Stimulated activated CD4-positive, alpha-beta T cell treated with anti-CD3 and anti-CD28 coated beads, Interleukin-2, amount 100 ng/mL, for 24 hours (primary cell): Measurements from ENCODE around the gene TTC3.

Experiments
- DNase-seq, 2 donors: peaks; one replicate each; pipeline ENCODE4 v3.0.0-alpha.2; 2020

TTC3 gene

DNA sequence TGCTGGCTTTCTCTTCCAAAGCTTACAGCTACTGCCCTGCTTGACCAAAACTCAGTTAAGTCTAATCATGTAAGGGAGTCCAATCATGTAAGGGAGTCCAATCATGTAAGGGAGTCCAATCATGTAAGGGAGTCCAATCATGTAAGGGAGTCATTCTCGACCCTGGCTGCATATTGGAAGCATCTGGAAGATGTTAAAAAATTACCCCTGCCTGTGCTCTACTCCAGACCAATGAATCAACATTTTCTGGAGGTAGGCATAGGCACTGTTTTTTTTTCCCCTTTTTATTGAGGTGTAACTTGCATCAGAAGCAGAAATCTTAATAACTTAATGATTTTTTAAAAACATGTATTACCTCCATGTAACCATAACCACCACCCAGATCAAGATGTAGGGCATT is 9.6 kb upstream of the TTC3 start:
- DNase-seq, result no peak

DNA sequence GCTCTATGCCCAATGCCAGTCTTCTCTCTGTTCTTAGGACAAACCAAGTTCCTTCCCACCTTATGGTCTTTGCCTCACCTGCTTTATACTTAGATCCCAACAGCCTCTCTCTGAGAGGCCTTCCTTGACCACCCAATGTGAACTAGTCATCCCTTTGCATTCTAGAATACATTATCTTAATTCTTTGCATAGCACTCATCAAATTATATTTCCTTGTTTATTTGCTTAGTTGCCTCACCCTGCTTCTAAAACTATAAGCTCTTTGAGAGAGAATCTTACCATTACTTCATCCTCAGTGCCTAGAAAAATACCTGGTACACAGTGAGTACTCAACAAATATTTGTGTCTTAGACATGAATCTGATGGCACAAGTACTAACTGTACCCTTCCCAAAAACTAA is 8.2 kb upstream of the TTC3 start:
- DNase-seq, result no peak

DNA sequence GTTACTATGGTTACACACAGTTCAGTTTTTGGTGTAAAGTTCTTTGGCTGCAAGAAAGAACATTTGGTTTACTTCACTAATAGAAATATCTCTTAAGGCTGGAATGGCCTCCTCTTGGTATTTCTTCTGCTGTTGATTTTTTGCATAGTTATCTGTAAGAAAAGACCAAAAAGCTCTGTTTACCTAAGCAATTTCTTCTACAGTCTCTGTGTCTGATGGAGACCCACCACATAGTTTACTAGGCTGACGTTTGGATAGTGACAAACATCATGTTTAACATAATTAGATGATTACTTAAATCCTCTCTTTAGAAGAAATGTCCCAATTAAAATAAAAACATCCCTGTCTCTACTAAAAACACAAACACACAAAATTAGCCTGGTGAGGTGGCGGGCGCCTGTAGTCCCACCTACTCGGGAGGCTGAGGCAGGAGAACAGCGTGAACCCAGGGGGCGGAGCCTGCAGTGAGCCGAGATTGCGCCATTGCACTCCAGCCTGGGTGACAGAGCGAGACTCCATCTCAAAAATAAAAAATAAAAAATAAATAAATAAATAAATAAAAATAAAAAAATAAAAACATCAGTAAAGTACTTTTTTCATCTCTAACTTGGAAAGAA is 7.4 kb upstream of the TTC3 start:
- no peak for DNase-seq

DNA sequence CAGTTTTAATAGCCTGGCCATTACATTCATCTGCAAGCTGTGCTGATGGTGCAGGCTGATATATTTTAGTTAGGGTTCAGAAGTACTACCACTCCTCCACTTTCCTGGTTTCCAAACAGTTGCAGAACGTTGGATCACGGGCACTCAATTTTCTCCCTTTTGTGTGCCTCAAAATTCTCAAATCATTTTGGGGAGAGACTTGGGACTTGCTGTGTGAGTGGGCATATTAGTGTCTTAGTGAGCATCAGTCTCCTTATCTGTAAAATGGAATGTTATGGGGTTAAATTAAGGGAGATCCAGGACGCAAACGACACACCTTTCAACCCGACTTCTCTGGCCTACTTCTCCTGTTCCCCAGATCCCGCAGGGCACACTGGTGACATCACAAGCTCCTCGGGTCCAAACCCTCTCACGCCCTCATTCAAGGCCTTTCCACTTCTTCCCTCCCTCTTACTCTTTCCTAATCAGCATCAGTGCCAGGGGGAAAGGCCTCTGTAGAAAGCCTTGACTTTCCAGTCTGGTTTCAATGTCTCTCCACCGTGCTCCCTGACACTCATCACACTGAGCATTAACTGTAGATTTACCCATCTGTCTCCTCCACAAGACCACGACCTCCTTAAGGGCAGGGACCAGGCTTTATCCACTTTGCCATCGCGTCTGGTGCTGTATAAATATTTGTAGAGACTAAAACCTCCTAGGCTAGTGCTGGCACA is 1.3 kb upstream of the TTC3 start:
- DNase-seq, result peak in 1 of 2 donors; percentile 28

DNA sequence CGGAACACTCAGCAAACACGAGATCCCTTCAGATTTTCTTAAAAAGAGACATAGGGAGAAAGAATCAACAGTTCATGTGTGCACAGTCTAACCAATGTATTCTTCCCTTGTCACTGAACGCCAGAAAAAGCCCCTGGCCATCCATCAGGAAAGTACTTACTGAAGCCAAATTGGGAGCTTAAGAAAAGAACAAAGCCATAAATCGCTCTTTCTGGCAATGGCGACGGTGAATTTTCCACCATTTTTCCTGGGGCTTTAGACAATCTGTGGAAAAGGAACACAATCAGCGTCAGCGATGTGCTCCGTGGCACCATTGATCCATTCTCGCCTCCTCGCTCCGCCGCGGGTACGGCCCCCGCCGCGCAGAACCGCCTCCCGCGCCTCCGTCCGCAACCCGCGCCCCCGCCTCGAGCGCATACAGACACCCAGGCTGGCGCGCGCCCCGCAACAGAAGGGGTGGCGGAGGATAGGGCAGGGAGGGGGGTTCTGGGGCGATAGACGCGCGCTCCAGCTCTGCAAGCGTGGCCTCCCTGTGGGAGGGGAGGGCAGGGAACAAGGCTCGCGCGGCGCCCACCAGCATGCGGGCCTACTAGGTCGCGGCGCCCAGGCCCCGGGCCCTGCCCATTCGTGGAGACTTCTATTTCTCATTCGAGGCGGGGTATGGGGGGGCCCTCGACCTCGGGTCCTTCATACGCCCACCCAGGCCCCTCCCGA is 623 bp upstream of the TTC3 start:
- DNase-seq, result peak; percentile 70 to 74

DNA sequence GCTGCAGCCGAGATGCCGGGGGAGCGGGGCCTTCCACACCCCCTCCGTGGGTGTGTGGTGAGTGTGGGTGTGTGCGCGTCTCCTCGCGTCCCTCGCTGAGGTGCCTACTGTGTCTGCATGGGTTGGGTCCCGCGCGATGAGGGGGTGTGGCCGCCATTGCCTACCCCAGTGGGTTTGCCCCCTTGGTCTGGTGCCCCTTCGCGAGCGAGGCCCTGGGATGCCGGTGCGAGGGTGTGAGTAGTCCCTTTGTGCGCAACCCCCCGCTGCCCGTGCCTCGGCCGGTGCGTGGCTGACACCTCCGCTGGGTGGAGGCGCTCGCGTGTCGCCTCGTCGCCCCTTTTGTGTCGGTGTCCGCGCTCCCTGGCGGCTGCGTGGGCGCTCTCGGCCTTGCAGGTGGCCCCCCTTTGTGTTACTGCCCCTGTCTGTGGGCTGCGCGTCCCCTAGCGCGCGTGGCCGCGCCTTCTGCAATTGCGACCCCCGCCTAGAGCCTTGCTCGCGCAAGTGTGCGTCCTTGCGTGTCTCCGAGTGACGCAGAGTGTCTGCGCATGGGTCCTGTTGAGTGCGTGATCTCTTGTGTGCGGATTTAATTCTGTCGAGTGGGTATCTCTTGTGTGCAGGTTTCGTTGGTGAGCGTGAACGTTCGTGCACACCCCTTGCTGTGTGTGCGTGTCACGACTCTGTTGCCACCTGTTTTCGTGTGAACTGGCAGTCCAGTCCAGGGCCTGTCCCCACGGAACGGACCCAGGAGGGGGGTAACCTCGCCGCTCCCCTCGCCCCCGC is 553 bp downstream of the TTC3 start:
- peak; percentile 61 to 66 for DNase-seq

DNA sequence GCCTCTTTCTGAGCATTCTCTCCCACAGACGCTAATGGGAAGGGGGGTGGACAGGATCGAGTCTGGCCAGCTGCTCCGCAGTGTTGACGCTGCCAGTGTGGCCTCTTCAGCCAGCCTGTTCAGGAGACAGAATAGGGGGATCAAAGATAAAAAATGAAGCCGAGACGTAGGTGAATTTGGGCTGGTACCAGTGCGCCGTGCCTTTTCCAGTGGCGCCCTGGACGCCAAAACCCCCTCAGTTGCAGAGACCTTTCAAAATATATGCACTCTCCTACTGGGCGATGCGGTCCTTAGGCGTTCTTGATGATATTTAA is 1.1 kb downstream of the TTC3 start:
- DNase-seq, result no peak

DNA sequence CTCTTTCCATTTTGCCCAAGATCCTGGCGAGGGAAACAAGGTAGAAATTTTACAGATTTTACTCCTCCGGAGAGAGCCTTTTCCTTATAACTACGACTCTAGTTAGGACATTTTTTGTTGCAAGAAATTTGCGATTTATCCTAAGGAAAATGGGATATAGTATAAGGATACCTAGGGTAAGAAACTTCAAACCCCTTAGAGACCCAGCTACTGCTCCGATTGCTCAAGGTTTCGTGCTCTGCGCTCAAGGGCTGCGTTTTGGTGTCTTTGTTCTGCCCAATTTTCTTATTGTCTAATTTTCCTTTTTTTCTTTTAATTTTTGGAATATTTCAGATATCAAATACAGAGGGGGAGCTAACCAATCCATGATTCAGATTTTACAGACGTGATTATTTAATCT is 1.5 kb downstream of the TTC3 start:
- DNase-seq, result no peak

DNA sequence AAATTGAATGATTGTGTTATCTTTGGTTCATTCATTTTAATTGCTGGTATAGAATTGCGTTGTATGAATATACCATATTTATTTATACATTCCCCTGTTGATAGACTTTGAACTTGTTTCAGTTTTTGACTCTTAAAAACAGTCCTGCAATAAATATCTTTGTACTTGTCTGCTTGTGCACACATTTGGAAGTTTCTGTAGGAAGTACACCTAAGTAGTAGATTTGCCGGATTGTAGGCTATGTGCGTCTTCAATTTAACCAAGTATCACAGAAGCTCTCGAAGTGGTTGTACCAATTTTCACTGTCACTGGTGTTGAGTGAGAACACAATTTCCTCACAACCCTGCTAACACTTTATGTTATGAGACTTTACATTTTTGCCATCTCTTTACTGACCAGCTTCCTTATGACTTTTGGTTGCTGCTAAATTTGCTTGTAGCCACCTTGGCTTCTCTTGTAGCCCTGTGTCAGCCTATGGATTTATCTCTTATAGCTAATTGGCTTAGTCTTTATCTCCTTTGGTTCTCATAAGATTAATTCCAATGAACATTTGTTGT is 2.2 kb downstream of the TTC3 start:
- DNase-seq, result no peak

DNA sequence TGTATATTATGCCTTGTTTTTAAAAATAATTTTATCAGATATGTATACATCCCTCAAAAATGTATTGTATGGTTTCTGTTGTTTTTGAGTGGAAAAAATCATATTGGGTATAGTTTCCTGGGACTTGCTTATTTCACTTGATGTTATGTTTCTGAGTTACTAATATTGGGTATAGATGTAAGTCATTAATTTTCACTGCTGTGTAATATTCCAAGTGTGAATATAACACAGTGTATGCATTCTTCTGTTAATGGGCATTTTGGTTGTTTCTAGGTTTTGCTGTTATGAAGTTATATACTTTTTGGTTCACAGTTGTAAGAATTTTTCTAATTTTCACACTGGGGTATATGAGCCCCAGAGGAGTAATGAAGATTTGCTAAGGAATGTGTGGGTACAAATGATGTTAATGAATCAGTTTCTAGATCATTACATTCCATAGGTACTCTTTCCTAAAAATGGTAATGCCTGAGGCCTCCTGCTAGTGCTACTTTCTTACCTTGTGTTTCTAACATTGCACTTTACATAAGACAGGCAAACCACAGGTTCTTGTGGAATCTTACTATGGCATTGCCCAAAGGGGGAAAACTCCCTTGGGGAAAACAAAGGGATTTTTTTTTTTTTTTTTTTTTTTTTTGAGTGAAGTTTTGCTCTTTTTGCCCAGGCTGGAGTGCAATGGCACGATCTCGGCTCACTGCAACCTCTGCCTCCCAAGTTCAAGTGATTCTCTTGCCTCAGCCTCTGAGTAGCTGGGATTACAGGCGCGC is 3.2 kb downstream of the TTC3 start:
- no peak for DNase-seq

DNA sequence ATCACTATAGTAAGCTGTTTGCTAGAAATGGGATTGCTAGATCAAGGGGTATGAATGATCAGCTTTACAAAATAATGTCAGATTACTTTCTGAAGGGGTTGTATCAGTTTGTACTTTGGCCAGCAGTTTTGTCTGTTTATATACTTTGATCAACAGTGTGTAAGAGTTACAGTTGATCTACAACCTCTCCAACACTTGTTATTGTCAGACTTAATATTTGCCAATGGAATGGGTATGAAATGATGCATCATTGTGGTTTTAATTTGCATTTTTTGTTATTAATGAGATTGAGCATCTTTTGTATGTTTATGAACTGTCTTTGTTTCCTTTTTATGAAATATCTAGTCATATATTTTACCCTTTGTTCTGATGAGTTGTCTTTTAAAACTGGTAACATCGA is 4.3 kb downstream of the TTC3 start:
- DNase-seq, result no peak

DNA sequence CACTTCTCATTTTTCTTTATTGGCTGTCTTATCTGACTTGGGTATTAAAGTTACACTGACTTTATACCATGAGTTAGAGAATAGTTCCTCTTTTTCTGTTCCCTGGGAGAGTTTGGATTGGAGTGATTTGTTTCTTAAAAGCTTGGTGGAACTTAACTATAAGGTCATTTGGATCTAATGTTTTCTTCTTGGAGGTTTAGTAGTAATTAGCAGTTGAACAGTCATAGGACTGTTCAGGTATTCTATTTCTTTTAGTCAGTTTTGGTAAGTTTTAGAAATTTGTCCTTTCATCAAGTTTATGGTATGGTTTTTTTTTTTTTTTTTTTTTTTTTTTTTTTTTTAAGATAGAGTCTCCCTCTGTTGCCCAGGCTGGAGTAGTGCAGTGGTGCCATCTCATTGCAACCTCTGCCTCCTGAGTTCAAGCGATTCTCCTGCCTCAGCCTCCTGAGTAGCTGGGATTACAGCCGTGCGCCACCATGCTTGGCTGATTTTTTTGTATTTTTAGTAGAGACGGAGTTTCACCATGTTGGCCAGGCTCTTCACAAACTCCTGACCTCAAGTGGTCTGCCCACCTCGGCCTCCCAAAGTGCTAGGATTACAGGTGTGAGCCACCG is 6.3 kb downstream of the TTC3 start:
- DNase-seq, result no peak

DNA sequence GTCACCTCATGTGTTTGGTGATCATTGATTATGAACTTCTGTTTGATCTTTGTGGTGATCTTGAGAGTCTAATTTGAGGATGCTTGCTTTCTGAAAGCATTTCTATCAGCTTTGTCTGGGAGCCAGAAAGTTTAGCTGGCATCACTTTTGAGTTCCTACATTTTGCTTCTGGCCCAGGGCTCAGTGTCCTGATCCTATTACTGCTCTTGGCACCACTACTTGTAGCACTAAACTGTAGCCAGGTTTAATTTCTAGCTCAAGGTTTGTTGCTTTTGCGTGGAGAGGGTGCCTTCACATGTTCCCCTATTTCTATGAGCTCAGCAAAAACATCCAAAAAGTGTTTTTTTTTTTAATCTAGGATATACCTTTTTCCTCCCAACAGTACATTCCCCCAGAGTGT is 9.3 kb downstream of the TTC3 start:
- no peak for DNase-seq

DNA sequence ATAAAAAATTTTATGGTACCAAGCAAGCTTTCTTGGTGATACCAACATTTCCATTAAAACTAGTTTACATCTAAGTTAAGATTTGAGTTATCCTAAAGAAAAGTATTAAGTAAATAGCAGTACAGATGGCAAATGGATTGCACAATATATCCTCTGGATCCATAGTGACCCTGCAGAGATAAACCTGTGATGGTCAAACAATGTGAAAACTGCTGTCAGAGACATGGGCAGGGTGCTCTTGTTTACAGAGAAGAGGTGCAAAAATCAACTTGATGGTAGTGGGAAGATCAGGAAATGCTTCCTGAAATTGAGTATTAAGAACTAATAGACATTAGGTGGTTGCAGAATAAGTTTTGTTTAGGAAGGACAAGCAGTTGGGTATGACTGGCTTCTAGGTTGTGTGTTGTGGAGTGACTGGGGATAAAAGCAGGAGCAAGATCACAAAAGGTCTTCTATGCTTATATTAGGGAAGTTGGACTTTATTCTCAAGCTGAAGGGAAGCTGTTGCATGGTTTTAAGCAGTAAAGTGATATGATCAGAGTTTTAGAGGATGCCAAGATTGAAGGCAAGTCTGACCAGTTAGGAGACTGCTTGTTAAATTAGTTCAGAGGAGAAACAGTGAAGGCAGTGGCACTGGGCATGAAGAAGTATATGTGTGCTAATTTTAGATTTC is 9.9 kb downstream of the TTC3 start:
- DNase-seq, result no peak

DNA sequence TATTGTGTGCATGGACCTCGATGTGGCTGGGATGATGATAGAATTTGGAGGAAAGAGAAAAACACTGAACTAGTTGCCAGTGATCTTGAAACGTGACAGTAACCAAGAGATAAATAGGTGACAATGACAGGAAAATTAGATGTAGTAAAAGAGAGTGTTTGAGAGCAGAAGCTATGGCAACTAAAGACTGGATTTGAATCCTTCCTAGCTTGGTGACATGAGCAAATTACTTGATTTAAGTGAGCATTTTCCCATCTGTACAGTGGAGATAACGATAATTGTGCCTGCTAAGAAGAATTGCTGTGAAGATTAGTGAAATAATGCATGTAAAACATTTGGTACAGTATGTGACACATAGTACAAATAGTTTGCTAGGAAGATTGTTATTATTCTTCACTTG is 12.7 kb downstream of the TTC3 start:
- no peak for DNase-seq

DNA sequence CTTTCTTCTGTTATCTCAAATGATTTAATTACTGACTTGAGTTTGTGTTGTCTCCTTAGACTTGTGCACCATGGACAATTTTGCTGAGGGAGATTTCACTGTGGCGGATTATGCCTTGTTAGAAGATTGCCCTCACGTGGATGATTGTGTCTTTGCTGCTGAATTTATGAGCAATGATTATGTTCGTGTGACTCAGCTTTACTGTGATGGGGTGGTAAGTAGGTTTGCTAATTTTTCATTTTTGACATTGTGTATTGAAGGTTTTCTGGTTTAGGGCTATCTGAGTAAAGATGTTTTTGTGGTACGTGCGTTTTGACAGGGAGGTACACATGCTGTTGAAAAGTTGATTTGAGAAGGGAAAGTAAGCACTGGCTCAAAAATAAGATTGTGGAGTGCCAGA is 14.1 kb downstream of the TTC3 start:
- DNase-seq, result no peak

DNA sequence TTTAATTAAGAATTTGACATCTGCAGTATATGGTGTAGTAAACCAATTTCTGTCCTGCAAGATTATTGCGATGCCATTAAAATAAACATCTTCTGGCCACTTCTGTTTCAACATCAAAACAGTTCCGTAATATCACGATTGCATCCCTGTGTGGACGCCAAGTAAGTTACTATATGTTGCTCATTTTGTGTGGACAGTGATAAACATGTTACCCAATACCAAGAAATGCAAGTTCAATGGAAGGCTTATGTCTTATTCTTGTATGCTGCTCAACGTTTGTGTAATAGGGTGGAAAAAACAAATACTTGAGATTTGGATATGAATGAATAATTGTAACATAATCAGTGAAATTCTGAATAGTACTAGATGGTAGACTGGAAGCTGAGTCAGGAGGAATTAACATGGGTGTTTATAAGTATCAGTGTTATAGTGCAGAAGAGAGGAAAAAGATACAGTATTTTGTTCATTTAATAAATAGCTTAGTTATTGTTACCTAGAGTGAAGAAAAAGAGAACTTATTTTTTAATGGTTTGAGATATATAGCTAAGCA is 15.2 kb downstream of the TTC3 start:
- no peak for DNase-seq

DNA sequence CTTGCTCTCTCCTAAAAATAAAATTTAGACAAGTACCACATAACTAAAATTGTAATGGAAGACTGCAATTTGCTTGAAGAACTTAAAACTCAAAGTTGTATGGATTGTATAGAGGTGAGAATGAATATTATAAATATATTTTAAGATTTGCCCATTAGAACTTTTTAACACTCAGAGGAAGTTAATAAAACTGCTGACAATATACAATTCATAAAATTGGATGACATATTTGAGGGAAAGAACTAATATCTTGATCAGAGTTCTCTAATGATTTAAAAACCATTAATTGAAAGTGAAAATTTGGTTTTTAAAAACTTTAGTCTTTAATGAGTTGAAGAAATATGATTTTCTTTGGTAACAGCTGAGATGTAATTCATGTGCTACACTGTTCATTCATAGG is 20.9 kb downstream of the TTC3 start:
- DNase-seq, result no peak

DNA sequence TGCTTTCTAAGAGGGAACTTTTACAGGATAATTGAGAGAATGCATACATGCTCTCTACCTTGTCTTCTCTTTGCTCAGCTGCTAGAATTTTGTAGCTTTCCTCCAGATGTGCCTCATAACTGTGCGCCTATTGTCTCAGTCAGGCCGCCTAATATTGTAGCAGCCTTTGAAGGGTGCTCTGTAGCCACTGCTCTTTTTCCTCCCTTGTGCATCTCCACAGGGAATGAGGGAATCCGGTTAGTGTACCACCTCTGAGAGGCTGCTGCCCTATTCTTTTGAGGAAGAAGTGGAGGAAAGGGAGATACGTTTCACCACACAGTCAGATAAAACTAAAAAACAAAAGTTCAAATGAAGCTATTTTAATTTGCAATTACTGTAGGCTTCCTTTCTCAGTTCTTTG is 22.8 kb downstream of the TTC3 start:
- DNase-seq, result no peak

DNA sequence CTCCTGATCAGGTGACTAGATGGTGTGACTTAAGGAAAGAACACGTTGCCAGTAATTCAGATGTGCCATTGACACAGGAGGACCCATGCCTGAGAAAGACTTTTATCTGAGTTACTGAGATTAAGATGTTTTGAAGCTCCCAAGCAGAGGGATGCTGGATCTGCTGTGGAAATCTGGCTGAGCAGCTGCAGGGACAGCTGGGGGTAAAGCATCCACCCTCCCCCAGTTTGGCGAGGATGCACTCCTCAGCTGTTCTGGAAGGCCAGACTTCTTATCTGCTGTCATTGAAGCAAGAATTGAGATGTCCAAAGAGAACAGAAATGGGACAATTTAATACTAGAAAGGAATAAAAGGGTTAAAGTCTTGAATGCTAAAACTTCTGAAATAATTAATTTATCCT is 25.7 kb downstream of the TTC3 start:
- DNase-seq, result no peak

DNA sequence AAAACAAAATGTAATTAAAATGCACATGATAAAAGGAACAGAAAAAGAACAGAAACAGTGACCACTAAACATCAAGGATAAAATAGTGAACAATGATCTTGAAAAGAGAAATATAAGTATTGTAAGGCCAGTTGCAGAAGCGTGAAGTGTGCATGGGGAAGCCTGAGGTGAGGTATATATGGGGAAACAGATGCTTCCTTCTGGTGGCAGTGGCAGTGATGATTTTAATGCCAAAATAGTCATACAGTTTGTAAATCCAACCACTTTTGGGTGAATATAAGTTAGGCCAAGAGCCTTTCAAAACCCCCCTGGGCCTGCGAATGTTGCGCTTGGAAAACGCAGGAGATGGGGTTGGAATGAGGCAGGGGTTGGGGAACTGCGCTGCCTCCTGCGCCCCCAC is 27.3 kb downstream of the TTC3 start:
- no peak for DNase-seq
